ENCODE results near the gene DLK1. TPM values are rescaled to one million over a fixed set of nuclear protein-coding genes. Genes with fewer than 3 reads are reported as not detected.

The DLK1 gene
- polyA plus RNA-seq, 1 donor (not counting 4 experiments of a cell fraction or from before 2014, with no cell fraction given), result not detected

DNA sequence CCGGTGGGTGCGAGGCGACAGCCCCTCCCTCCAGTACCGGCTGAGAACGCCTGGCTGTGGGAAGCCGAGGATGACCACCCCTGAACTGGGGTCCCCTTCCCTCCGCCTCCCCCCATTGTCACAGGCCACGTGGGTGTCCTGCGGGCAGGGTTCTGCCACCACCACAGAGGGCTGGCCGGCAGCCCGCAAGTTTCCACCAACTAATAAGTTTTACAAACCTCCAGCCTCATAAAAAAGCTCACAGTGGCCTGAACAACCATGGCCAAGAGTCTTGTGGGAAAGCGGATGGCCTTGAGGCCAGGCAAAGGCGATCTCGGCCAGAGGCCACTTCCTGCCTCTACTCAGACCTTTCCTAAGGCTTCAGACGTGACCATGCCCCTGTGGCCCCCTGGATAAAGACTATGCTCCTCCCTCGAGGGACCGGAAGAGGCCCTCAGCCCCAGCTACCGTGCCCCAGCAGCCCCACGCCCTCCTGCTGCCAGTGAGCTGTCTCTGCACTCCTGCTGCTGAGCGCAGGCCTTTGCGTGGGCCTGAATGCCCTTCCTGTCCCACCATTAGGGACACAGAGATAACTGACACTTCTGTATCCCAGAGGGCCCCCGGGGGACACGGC lies 46.1 kb upstream of the DLK1 start:
- dilution Hi-C loops (cut with MboI; ENCODE audit: extremely low pct_ligation_motif_present, low sequenced_read_pairs), result no loop called here
- no peak overlapping the region for H3K27ac ChIP-seq (ENCODE audit: control insufficient read depth, insufficient read depth, low read length)
- H3K27me3 ChIP-seq (ENCODE audit: control insufficient read depth, extremely low read depth, insufficient read depth, low read length), result peaks cover 4% of the 10 kb centered on the region
- no peak overlapping the region for H3K4me2 ChIP-seq (ENCODE audit: control insufficient read depth, extremely low read depth, insufficient read depth, low read depth, low read length)
- FAIRE-seq (no peak), DNase-seq (ENCODE audit: low read depth, low spot score) (no peak)
- no peaks in the 10 kb centered on the region for H3K9me3 ChIP-seq (ENCODE audit: control insufficient read depth, low read depth, low read length)
- peaks cover 22% of the 10 kb centered on the region for H3K4me1 ChIP-seq (ENCODE audit: control insufficient read depth, extremely low read depth, insufficient read depth, low read length)
- no peak overlapping the region for H3K4me3 ChIP-seq (ENCODE audit: control insufficient read depth in 2 of 3, extremely low read depth in 1 of 3, insufficient read depth in 2 of 3, low read depth in 1 of 3, low read length in 3 of 3)
- no peaks in the 10 kb centered on the region for H3K36me3 ChIP-seq (ENCODE audit: control insufficient read depth in 2 of 2, extremely low read depth in 1 of 2, insufficient read depth in 2 of 2, low read length in 2 of 2)
- TF ChIP-seq, protein P1, sequence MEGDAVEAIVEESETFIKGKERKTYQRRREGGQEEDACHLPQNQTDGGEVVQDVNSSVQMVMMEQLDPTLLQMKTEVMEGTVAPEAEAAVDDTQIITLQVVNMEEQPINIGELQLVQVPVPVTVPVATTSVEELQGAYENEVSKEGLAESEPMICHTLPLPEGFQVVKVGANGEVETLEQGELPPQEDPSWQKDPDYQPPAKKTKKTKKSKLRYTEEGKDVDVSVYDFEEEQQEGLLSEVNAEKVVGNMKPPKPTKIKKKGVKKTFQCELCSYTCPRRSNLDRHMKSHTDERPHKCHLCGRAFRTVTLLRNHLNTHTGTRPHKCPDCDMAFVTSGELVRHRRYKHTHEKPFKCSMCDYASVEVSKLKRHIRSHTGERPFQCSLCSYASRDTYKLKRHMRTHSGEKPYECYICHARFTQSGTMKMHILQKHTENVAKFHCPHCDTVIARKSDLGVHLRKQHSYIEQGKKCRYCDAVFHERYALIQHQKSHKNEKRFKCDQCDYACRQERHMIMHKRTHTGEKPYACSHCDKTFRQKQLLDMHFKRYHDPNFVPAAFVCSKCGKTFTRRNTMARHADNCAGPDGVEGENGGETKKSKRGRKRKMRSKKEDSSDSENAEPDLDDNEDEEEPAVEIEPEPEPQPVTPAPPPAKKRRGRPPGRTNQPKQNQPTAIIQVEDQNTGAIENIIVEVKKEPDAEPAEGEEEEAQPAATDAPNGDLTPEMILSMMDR (optimal IDR thresholded peaks at IDR 0.05 in 1 of 3, IDR thresholded peaks at IDR 0.05 in 1 of 3, conservative IDR thresholded peaks at IDR 0.05 in 1 of 3; ENCODE audit: extremely low read depth in 1 of 3, insufficient read depth in 2 of 3, low read length in 3 of 3), result no peak
- no peak for TF ChIP-seq EZH2 (IDR thresholded peaks at IDR 0.05; ENCODE audit: low read length)
- H2AFZ ChIP-seq (ENCODE audit: control insufficient read depth, low read length), result no peak overlapping the region
- H3K79me2 ChIP-seq (ENCODE audit: control insufficient read depth, insufficient read depth, low read length), result no peaks in the 10 kb centered on the region
- H4K20me1 ChIP-seq (ENCODE audit: control insufficient read depth, extremely low read depth, insufficient read depth, low read length), result no peaks in the 10 kb centered on the region
- H3K9ac ChIP-seq (ENCODE audit: control insufficient read depth, extremely low read depth, insufficient read depth, low read length), result no peak overlapping the region
- H3K9me1 ChIP-seq (ENCODE audit: control insufficient read depth, extremely low read depth, insufficient read depth, low read length), result no peaks in the 10 kb centered on the region

DNA sequence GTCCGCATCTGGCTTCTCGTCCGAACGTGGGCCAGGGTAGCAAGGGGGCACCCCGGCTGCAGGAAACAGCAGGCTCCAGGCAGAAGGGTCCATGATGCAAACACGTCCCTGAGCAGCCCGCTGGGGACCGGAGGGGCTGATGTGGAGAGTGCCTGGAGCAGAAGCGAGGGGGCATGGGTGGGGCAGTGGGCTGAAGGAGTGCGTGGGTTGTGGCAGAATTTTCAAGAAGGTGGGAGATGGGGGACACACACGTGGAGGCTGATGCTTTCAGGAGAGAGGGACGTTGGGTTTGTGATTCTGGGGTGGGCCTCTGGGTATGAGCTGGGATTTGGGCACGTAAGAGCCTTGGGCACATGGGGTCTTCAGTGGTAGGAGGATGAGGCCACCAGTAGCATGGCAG lies 45.6 kb upstream of the DLK1 start:
- no peak for FAIRE-seq
- no peak for DNase-seq (ENCODE audit: low read depth, low spot score)
- H3K79me2 ChIP-seq (ENCODE audit: control insufficient read depth, insufficient read depth, low read length), result no peaks in the 10 kb centered on the region
- H3K4me2 ChIP-seq (ENCODE audit: control insufficient read depth, extremely low read depth, insufficient read depth, low read depth, low read length), result no peak overlapping the region
- H3K27me3 ChIP-seq (ENCODE audit: control insufficient read depth, extremely low read depth, insufficient read depth, low read length), result peaks cover 4% of the 10 kb centered on the region
- H3K4me3 ChIP-seq (ENCODE audit: control insufficient read depth in 2 of 3, extremely low read depth in 1 of 3, insufficient read depth in 2 of 3, low read depth in 1 of 3, low read length in 3 of 3), result no peak overlapping the region
- H3K36me3 ChIP-seq (ENCODE audit: control insufficient read depth in 2 of 2, extremely low read depth in 1 of 2, insufficient read depth in 2 of 2, low read length in 2 of 2), result no peaks in the 10 kb centered on the region
- H3K27ac ChIP-seq (ENCODE audit: control insufficient read depth, insufficient read depth, low read length), result no peak overlapping the region
- no peak overlapping the region for H3K9ac ChIP-seq (ENCODE audit: control insufficient read depth, extremely low read depth, insufficient read depth, low read length)
- H3K4me1 ChIP-seq (ENCODE audit: control insufficient read depth, extremely low read depth, insufficient read depth, low read length), result peaks cover 18% of the 10 kb centered on the region
- H3K9me1 ChIP-seq (ENCODE audit: control insufficient read depth, extremely low read depth, insufficient read depth, low read length), result no peaks in the 10 kb centered on the region
- H3K9me3 ChIP-seq (ENCODE audit: control insufficient read depth, low read depth, low read length), result no peaks in the 10 kb centered on the region
- H2AFZ ChIP-seq (ENCODE audit: control insufficient read depth, low read length), result no peak overlapping the region
- dilution Hi-C loops (cut with MboI; ENCODE audit: extremely low pct_ligation_motif_present, low sequenced_read_pairs), result no loop called here
- H4K20me1 ChIP-seq (ENCODE audit: control insufficient read depth, extremely low read depth, insufficient read depth, low read length), result no peaks in the 10 kb centered on the region
- TF ChIP-seq, protein P1 (optimal IDR thresholded peaks at IDR 0.05 in 1 of 3, IDR thresholded peaks at IDR 0.05 in 1 of 3, conservative IDR thresholded peaks at IDR 0.05 in 1 of 3; ENCODE audit: extremely low read depth in 1 of 3, insufficient read depth in 2 of 3, low read length in 3 of 3), result no peak
- no peak for TF ChIP-seq EZH2 (IDR thresholded peaks at IDR 0.05; ENCODE audit: low read length)
